Measurements from ENCODE around the gene ZDHHC24.

GRCh38 chr11:66484806-66485380, 61.0 kb downstream of the ZDHHC24 start:
- TF ChIP-seq CTCF (conservative IDR thresholded peaks at IDR 0.05; ENCODE audit: low read length) (no peak), EZH2phosphoT487 (IDR thresholded peaks at IDR 0.05; ENCODE audit: borderline replicate concordance) (no peak)

Data from Loucy (cell line).